ENCODE data around the gene YJEFN3.

GRCh38 chr19:19530889-19531288 is 2.2 kb downstream of the YJEFN3 start:
- TF ChIP-seq CTCF (IDR thresholded peaks at IDR 0.05; ENCODE audit: low read depth, low read length) (no peak), POLR2A (IDR thresholded peaks at IDR 0.05; ENCODE audit: extremely low read depth, insufficient read length) (no peak), MAX (IDR thresholded peaks at IDR 0.05; ENCODE audit: low read depth, low read length) (no peak), MYC (IDR thresholded peaks at IDR 0.05; ENCODE audit: low read depth, low read length) (no peak)

Measured in NB4 (cell line).